Vagina (tissue), 2 donors: Measurements from ENCODE around the gene IQGAP3.

Experiments
- CTCF ChIP-seq, 3 experiments: fragments of 450-650 bp in 2 of 3; fragments of 200-600 bp in 1 of 3; sonication (generic) in 1 of 3; IDR thresholded peaks; one replicate each; pipeline ENCODE4 v1.5.1; 2017 to 2019; ENCODE audit warnings: antibody characterized with exemption in 3 of 3, mild to moderate bottlenecking in 2 of 3, moderate library complexity in 2 of 3
- POLR2A ChIP-seq, 2 donors: fragments of 450-650 bp; IDR thresholded peaks; one replicate each; pipeline ENCODE4 v1.6.1; 2017; ENCODE audit warnings: antibody characterized with exemption in 2 of 2, mild to moderate bottlenecking in 2 of 2, moderate library complexity in 2 of 2
- POLR2AphosphoS5 ChIP-seq, 2 donors: sonication (generic); formaldehyde crosslinking; IDR thresholded peaks; one replicate each; pipeline ENCODE4 v1.9.0; 2017; ENCODE audit warnings: antibody characterized with exemption in 2 of 2, mild to moderate bottlenecking in 2 of 2, low read depth in 1 of 2; ENCODE audit not compliant: insufficient read depth in 1 of 2

- TF ChIP-seq POLR2A (IDR thresholded peaks at IDR 0.05) (no peak), CTCF (IDR thresholded peaks at IDR 0.05) (no peak), POLR2AphosphoS5 (IDR thresholded peaks at IDR 0.05; ENCODE audit: insufficient read depth in 1 of 2, low read depth in 1 of 2) (no peak)
Measured at GRCh38 chr1:156517748-156518147, 54.6 kb downstream of the IQGAP3 start.
